ENCODE results near the gene VPS37C. TPM values are rescaled to one million over a fixed set of nuclear protein-coding genes. Genes with fewer than 3 reads are reported as not detected.
A peak's percentile ranks its signal among the peaks of the same experiment; 100 is the strongest.

The VPS37C gene
- total RNA-seq, 2 donors from 2014 or later: 13.2 to 21.1 TPM

GRCh38 chr11:61129639-61130523 is 31.3 kb downstream of the VPS37C start:
- peaks cover 16% of the 10 kb centered on the region for H3K4me1 ChIP-seq
- WGBS, 2 donors: 28 to 30% methylated on average over 22 to 33 of the region's 33 CpGs
- H3K27ac ChIP-seq: peak overlapping the region in 3 of 4 donors; percentile 29 to 67 (median 64)
- H3K36me3 ChIP-seq (replicated peaks in 1 of 2; ENCODE audit: insufficient read depth in 1 of 2, low read depth in 2 of 2): peaks cover 0 to 13% of the 10 kb centered on the region in 2 donors
- DNase-seq: peak; percentile 90 to 92 (median 92)
- intact Hi-C loops (cut with DNase I): loop anchor here (5.0 kb wide), 1 partner anchor 37 kb away; no protein-coding TSS in a partner anchor
- H3K4me3 ChIP-seq: no peak overlapping the region
- no peaks in the 10 kb centered on the region for H3K27me3 ChIP-seq
- ATAC-seq: peak; percentile 93
- no peaks in the 10 kb centered on the region for H3K9me3 ChIP-seq
- TF ChIP-seq POLR2A (IDR thresholded peaks at IDR 0.05) (no peak), CTCF (IDR thresholded peaks at IDR 0.05) (peak; percentile 97 to 100 (median 100))

DNA sequence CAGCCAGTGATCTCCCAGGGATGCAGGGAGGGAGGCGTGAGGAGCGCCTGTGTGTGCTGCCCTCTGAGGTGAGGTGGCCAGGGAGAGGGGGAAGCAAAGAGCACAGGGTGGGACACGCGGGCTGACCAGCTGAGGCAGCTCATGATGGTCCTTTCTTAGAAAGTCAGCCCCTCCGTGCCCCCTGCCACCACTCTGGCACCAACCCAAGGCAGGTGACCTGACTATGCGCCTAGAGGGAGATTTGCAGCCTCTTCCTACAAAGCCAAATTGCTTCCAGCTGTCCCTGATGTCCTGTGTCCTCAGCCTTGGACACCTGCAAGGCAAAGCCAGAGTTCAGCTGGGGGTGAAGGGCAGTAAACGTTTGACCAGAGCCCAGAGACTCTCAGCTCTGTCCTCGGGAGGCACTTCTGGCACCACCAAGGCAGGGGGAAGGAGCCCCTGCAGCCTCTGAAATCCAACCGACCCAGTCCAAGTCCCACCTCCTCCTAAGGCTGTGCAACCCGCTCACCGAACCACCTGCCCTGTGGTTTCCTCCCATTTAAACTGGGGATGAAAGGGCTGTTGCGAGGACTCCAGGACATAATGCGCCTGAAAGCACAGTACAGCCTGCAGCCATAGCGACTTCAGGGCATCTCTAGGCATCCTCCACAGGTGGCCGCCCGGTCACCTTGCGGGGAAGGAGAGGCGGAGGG is 32.1 kb downstream of the VPS37C start:
- DNase-seq: no peak
- no peak overlapping the region for H3K4me3 ChIP-seq
- TF ChIP-seq POLR2A (IDR thresholded peaks at IDR 0.05): no peak
- TF ChIP-seq CTCF (IDR thresholded peaks at IDR 0.05): no peak
- H3K9me3 ChIP-seq: no peaks in the 10 kb centered on the region
- intact Hi-C loops (cut with DNase I): no loop called here
- no peaks in the 10 kb centered on the region for H3K27me3 ChIP-seq
- H3K4me1 ChIP-seq: peaks cover 16% of the 10 kb centered on the region
- H3K36me3 ChIP-seq (replicated peaks in 1 of 2; ENCODE audit: insufficient read depth in 1 of 2, low read depth in 2 of 2): peaks cover 0 to 13% of the 10 kb centered on the region in 2 donors
- 80 to 83% methylated on average over 7 to 18 of the region's 18 CpGs for WGBS, 2 donors
- H3K27ac ChIP-seq: peak overlapping the region in 2 of 4 donors; percentile 29 to 64
- ATAC-seq: no peak

- H3K9me3 ChIP-seq: no peaks in the 10 kb centered on the region
- 84 to 85% methylated on average over 9 of the region's 9 CpGs for WGBS, 2 donors
- intact Hi-C loops (cut with DNase I): no loop called here
- H3K27me3 ChIP-seq: no peaks in the 10 kb centered on the region
- H3K27ac ChIP-seq: no peak overlapping the region
- H3K4me3 ChIP-seq: no peak overlapping the region
- TF ChIP-seq CTCF (IDR thresholded peaks at IDR 0.05): no peak
- no peak for TF ChIP-seq POLR2A (IDR thresholded peaks at IDR 0.05)
- DNase-seq (no peak), ATAC-seq (no peak)
- peaks cover 16% of the 10 kb centered on the region for H3K4me1 ChIP-seq
- peaks cover 0 to 7% of the 10 kb centered on the region in 2 donors for H3K36me3 ChIP-seq (replicated peaks in 1 of 2; ENCODE audit: insufficient read depth in 1 of 2, low read depth in 2 of 2)
Measured at GRCh38 chr11:61127991-61128390, 33.2 kb downstream of the VPS37C start.

- TF ChIP-seq CTCF (IDR thresholded peaks at IDR 0.05): no peak
- no peak for TF ChIP-seq POLR2A (IDR thresholded peaks at IDR 0.05)
- no peaks in the 10 kb centered on the region for H3K27me3 ChIP-seq
- no peak overlapping the region for H3K4me3 ChIP-seq
- 75 to 80% methylated on average over 9 to 14 of the region's 14 CpGs for WGBS, 2 donors
- no peaks in the 10 kb centered on the region for H3K36me3 ChIP-seq (replicated peaks in 1 of 2; ENCODE audit: insufficient read depth in 1 of 2, low read depth in 2 of 2)
- intact Hi-C loops (cut with DNase I): no loop called here
- DNase-seq (peak in 1 of 4 donors; percentile 24), ATAC-seq (no peak)
- no peaks in the 10 kb centered on the region for H3K9me3 ChIP-seq
- H3K27ac ChIP-seq: no peak overlapping the region
- H3K4me1 ChIP-seq: peaks cover 19% of the 10 kb centered on the region
Measured at GRCh38 chr11:61126256-61126655, 35.0 kb downstream of the VPS37C start.

All from body of pancreas (tissue), 4 donors.